ENCODE measurements around the gene PLET1. TPM values are rescaled to one million over a fixed set of nuclear protein-coding genes. Genes with fewer than 3 reads are reported as not detected.

Gene PLET1
- total and polyA plus RNA-seq, 2 donors (not counting 1 experiment from before 2014, with no cell fraction given), result not detected

- no peaks in the 10 kb centered on the region for H4K20me1 ChIP-seq (ENCODE audit: control insufficient read depth, extremely low read depth, insufficient read depth, low read length)
- H3K4me2 ChIP-seq (ENCODE audit: extremely low read depth, insufficient read depth, low read length), result no peak overlapping the region
- no peak for DNase-seq (ENCODE audit: low read depth in 2 of 2)
- no peaks in the 10 kb centered on the region for H3K9me3 ChIP-seq (ENCODE audit: control insufficient read depth, insufficient read depth, low read depth, low read length)
- no peaks in the 10 kb centered on the region for H3K27me3 ChIP-seq (ENCODE audit: control insufficient read depth, insufficient read depth, low read length)
- TF ChIP-seq EZH2 (IDR thresholded peaks at IDR 0.05; ENCODE audit: low read length, missing control alignments), result no peak
- TF ChIP-seq CTCF (conservative IDR thresholded peaks at IDR 0.05 in 1 of 2, IDR thresholded peaks at IDR 0.05 in 1 of 2; ENCODE audit: low read depth in 1 of 2, low read length in 2 of 2), result no peak
- no peak overlapping the region for H3K4me3 ChIP-seq (replicated peaks in 1 of 4; ENCODE audit: control extremely low read depth in 1 of 4, insufficient read depth in 1 of 4, low read depth in 3 of 4, low read length in 4 of 4)
- no peaks in the 10 kb centered on the region for H3K79me2 ChIP-seq (ENCODE audit: control insufficient read depth, insufficient read depth, low read length)
- no peaks in the 10 kb centered on the region for H3K4me1 ChIP-seq (ENCODE audit: control insufficient read depth, extremely low read depth, insufficient read depth, low read length)
- no peaks in the 10 kb centered on the region for H3K36me3 ChIP-seq (ENCODE audit: control insufficient read depth, insufficient read depth, low read length)
- no peak overlapping the region for H2AFZ ChIP-seq (ENCODE audit: low read length)
- H3K27ac ChIP-seq (ENCODE audit: insufficient read depth, low read length), result no peak overlapping the region
- no peak overlapping the region for H3K9ac ChIP-seq (ENCODE audit: insufficient read depth, low read length)
These were observed 10.0 kb upstream of the PLET1 start for GRCh38 chr11:112270551-112271180.

- no peak overlapping the region for H3K4me2 ChIP-seq (ENCODE audit: extremely low read depth, insufficient read depth, low read length)
- TF ChIP-seq EZH2 (IDR thresholded peaks at IDR 0.05; ENCODE audit: low read length, missing control alignments) (no peak), CTCF (conservative IDR thresholded peaks at IDR 0.05 in 1 of 2, IDR thresholded peaks at IDR 0.05 in 1 of 2; ENCODE audit: low read depth in 1 of 2, low read length in 2 of 2) (no peak)
- H3K27me3 ChIP-seq (ENCODE audit: control insufficient read depth, insufficient read depth, low read length), result no peaks in the 10 kb centered on the region
- no peak overlapping the region for H3K9ac ChIP-seq (ENCODE audit: insufficient read depth, low read length)
- no peaks in the 10 kb centered on the region for H3K4me1 ChIP-seq (ENCODE audit: control insufficient read depth, extremely low read depth, insufficient read depth, low read length)
- H3K9me3 ChIP-seq (ENCODE audit: control insufficient read depth, insufficient read depth, low read depth, low read length), result no peaks in the 10 kb centered on the region
- H3K79me2 ChIP-seq (ENCODE audit: control insufficient read depth, insufficient read depth, low read length), result no peaks in the 10 kb centered on the region
- H3K27ac ChIP-seq (ENCODE audit: insufficient read depth, low read length), result no peak overlapping the region
- H3K4me3 ChIP-seq (replicated peaks in 1 of 4; ENCODE audit: control extremely low read depth in 1 of 4, insufficient read depth in 1 of 4, low read depth in 3 of 4, low read length in 4 of 4), result no peak overlapping the region
- DNase-seq (ENCODE audit: low read depth in 2 of 2), result no peak
- H3K36me3 ChIP-seq (ENCODE audit: control insufficient read depth, insufficient read depth, low read length), result no peaks in the 10 kb centered on the region
- no peak overlapping the region for H2AFZ ChIP-seq (ENCODE audit: low read length)
- H4K20me1 ChIP-seq (ENCODE audit: control insufficient read depth, extremely low read depth, insufficient read depth, low read length), result no peaks in the 10 kb centered on the region
These were observed 8.5 kb upstream of the PLET1 start for GRCh38 chr11:112269139-112269538.

- H3K36me3 ChIP-seq (ENCODE audit: control insufficient read depth, insufficient read depth, low read length), result no peaks in the 10 kb centered on the region
- no peak for TF ChIP-seq EZH2 (IDR thresholded peaks at IDR 0.05; ENCODE audit: low read length, missing control alignments)
- no peak overlapping the region for H2AFZ ChIP-seq (ENCODE audit: low read length)
- H3K4me1 ChIP-seq (ENCODE audit: control insufficient read depth, extremely low read depth, insufficient read depth, low read length), result no peaks in the 10 kb centered on the region
- no peak overlapping the region for H3K27ac ChIP-seq (ENCODE audit: insufficient read depth, low read length)
- H3K9me3 ChIP-seq (ENCODE audit: control insufficient read depth, insufficient read depth, low read depth, low read length), result no peaks in the 10 kb centered on the region
- peak in 1 of 2 donors; percentile 28 for DNase-seq (ENCODE audit: low read depth in 2 of 2)
- H3K4me2 ChIP-seq (ENCODE audit: extremely low read depth, insufficient read depth, low read length), result no peak overlapping the region
- H4K20me1 ChIP-seq (ENCODE audit: control insufficient read depth, extremely low read depth, insufficient read depth, low read length), result no peaks in the 10 kb centered on the region
- no peaks in the 10 kb centered on the region for H3K27me3 ChIP-seq (ENCODE audit: control insufficient read depth, insufficient read depth, low read length)
- no peaks in the 10 kb centered on the region for H3K79me2 ChIP-seq (ENCODE audit: control insufficient read depth, insufficient read depth, low read length)
- no peak overlapping the region for H3K4me3 ChIP-seq (replicated peaks in 1 of 4; ENCODE audit: control extremely low read depth in 1 of 4, insufficient read depth in 1 of 4, low read depth in 3 of 4, low read length in 4 of 4)
- no peak overlapping the region for H3K9ac ChIP-seq (ENCODE audit: insufficient read depth, low read length)
These were observed 7.7 kb upstream of the PLET1 start for GRCh38 chr11:112268406-112268805.

All from fibroblast of lung (primary cell).